WTC11 (cell line): ENCODE measurements around the gene MCOLN3. TPM values are rescaled to one million over a fixed set of nuclear protein-coding genes. Genes with fewer than 3 reads are reported as not detected.
A peak's percentile ranks its signal among the peaks of the same experiment; 100 is the strongest.

Experiments
- ATAC-seq: fragments of 200-7000 bp; cut with Tn5 transposase; 2 replicates; pipeline ENCODE4 v1.10.0; 2021; ENCODE audit warnings: mild to moderate bottlenecking, moderate library complexity
- CTCF ChIA-PET: fragments of 300-600 bp; sonication (Branson Sonifier 250); formaldehyde crosslinking; loops from one replicate; lab custom pipeline; 2021; ENCODE audit warnings: antibody characterized with exemption; lab: Charles Lee
- POLR2A ChIA-PET: fragments of 350-600 bp; sonication (Branson Sonifier 250); formaldehyde crosslinking; loops from one replicate; lab custom pipeline; 2021; ENCODE audit warnings: antibody characterized with exemption; lab: Charles Lee
- DNase-seq: peaks from one replicate; pipeline ENCODE4 v3.0.0; 2021; ENCODE audit warnings: low spot score
- H3K27ac Mint-ChIP-seq: 2 replicates; pipeline ENCODE4 v1.8.0; 2021; ENCODE audit warnings: mixed read lengths
- H3K27me3 Mint-ChIP-seq: 2 replicates; pipeline ENCODE4 v1.8.0; 2021; ENCODE audit warnings: low read depth, mild to moderate bottlenecking, moderate library complexity, mixed read lengths
- H3K36me3 Mint-ChIP-seq: 2 replicates; pipeline ENCODE4 v1.8.0; 2021; ENCODE audit warnings: mixed read lengths
- H3K4me1 Mint-ChIP-seq: 2 replicates; pipeline ENCODE4 v1.8.0; 2022; ENCODE audit warnings: mixed read lengths
- H3K4me3 Mint-ChIP-seq: 2 replicates; pipeline ENCODE4 v1.8.0; 2021; ENCODE audit warnings: mild to moderate bottlenecking, moderate library complexity, mixed read lengths
- H3K9me3 Mint-ChIP-seq: 2 replicates; pipeline ENCODE4 v1.8.0; 2021; ENCODE audit warnings: mixed read lengths
- CBFB ChIP-seq: sonication (generic); formaldehyde crosslinking; IDR thresholded peaks from 2 replicates; pipeline ENCODE4 v1.8.1; 2022; ENCODE audit warnings: mild to moderate bottlenecking, low read depth, missing genetic modification reagents
- CREB1 ChIP-seq: sonication (generic); formaldehyde crosslinking; IDR thresholded peaks from 2 replicates; pipeline ENCODE4 v1.8.0; 2023; ENCODE audit warnings: mild to moderate bottlenecking, missing genetic modification reagents
- ELF4 ChIP-seq: sonication (generic); formaldehyde crosslinking; IDR thresholded peaks from 2 replicates; pipeline ENCODE4 v1.8.1; 2022; ENCODE audit warnings: low read depth, mild to moderate bottlenecking, moderate library complexity, missing genetic modification reagents
- EMX1 ChIP-seq: fragments of 250-450 bp; sonication (Bioruptor Pico); IDR thresholded peaks from 2 replicates; pipeline ENCODE4 v1.8.0; 2021; ENCODE audit warnings: mild to moderate bottlenecking
- ESRRA ChIP-seq: sonication (generic); formaldehyde crosslinking; IDR thresholded peaks from 2 replicates; pipeline ENCODE4 v1.8.1; 2022; ENCODE audit warnings: mild to moderate bottlenecking, missing genetic modification reagents, borderline replicate concordance
- ETV6 ChIP-seq: sonication (generic); formaldehyde crosslinking; IDR thresholded peaks from 2 replicates; pipeline ENCODE4 v1.8.1; 2022; ENCODE audit warnings: mild to moderate bottlenecking, missing genetic modification reagents
- FOXJ3 ChIP-seq: sonication (generic); formaldehyde crosslinking; IDR thresholded peaks from 2 replicates; pipeline ENCODE4 v1.9.0; 2021; ENCODE audit warnings: missing genetic modification reagents, mild to moderate bottlenecking, borderline replicate concordance
- NR3C1 ChIP-seq: sonication (generic); formaldehyde crosslinking; conservative IDR thresholded peaks from 2 replicates; pipeline ENCODE4 v1.8.1; 2023; ENCODE audit warnings: low read depth, mild to moderate bottlenecking, missing genetic modification reagents
- RORB ChIP-seq: fragments of 250-450 bp; sonication (Bioruptor Pico); IDR thresholded peaks from 2 replicates; pipeline ENCODE4 v1.9.0; 2021; ENCODE audit warnings: mild to moderate bottlenecking
- SOX15 ChIP-seq: fragments of 250-450 bp; sonication (Bioruptor Pico); IDR thresholded peaks from 2 replicates; pipeline ENCODE4 v1.9.0; 2021; ENCODE audit warnings: mild to moderate bottlenecking
- ZBTB21 ChIP-seq: sonication (generic); formaldehyde crosslinking; IDR thresholded peaks from 2 replicates; pipeline ENCODE4 v1.8.1; 2023; ENCODE audit warnings: mild to moderate bottlenecking, missing genetic modification reagents, borderline replicate concordance
- ZNF121 ChIP-seq: sonication (generic); formaldehyde crosslinking; IDR thresholded peaks from 2 replicates; pipeline ENCODE4 v1.8.0; 2023; ENCODE audit warnings: missing genetic modification reagents
- ZNF263 ChIP-seq: sonication (generic); formaldehyde crosslinking; IDR thresholded peaks from 2 replicates; pipeline ENCODE4 v1.8.1; 2022; ENCODE audit warnings: low read depth, mild to moderate bottlenecking, moderate library complexity, missing genetic modification reagents
- ZNF317 ChIP-seq: sonication (generic); formaldehyde crosslinking; IDR thresholded peaks from 2 replicates; pipeline ENCODE4 v1.8.1; 2023; ENCODE audit warnings: low read depth, mild to moderate bottlenecking, moderate library complexity, missing genetic modification reagents, borderline replicate concordance
- ZNF416 ChIP-seq: fragments of 250-450 bp; sonication (Bioruptor Pico); IDR thresholded peaks from 2 replicates; pipeline ENCODE4 v1.9.0; 2021; ENCODE audit warnings: mild to moderate bottlenecking, inconsistent platforms
- ZNF423 ChIP-seq: fragments of 250-450 bp; sonication (Bioruptor Pico); IDR thresholded peaks from 2 replicates; pipeline ENCODE4 v2.1.2; 2022; ENCODE audit warnings: mild to moderate bottlenecking, moderate library complexity
- ZNF671 ChIP-seq: fragments of 250-450 bp; sonication (Bioruptor Pico); IDR thresholded peaks from 2 replicates; pipeline ENCODE4 v1.8.0; 2021; ENCODE audit warnings: mild to moderate bottlenecking
- total RNA-seq: library from RNA; stranded (reverse); gene quantifications from 3 replicates; pipeline ENCODE4 v1.2.3, GENCODE V29; 2021
- TF ChIP-seq, protein P1 (sequence below): fragments of 250-450 bp; sonication (Bioruptor Pico); IDR thresholded peaks from 2 replicates; pipeline ENCODE4 v1.9.0; 2021; ENCODE audit warnings: mild to moderate bottlenecking
- TF ChIP-seq, protein P2 (sequence below): sonication (generic); formaldehyde crosslinking; IDR thresholded peaks from 2 replicates; pipeline ENCODE4 v1.8.1; 2023; ENCODE audit warnings: mild to moderate bottlenecking, missing genetic modification reagents, moderate library complexity
- TF ChIP-seq, protein P3 (sequence below): fragments of 250-450 bp; sonication (Bioruptor Pico); IDR thresholded peaks from 2 replicates; pipeline ENCODE4 v2.1.2; 2022; ENCODE audit warnings: mild to moderate bottlenecking, moderate library complexity
- TF ChIP-seq, protein P4 (sequence below): sonication (generic); formaldehyde crosslinking; IDR thresholded peaks from 2 replicates; pipeline ENCODE4 v1.8.1; 2023; ENCODE audit warnings: mild to moderate bottlenecking, missing genetic modification reagents
- TF ChIP-seq, protein P5 (sequence below): sonication (generic); formaldehyde crosslinking; IDR thresholded peaks from 2 replicates; pipeline ENCODE4 v1.8.1; 2023; ENCODE audit warnings: mild to moderate bottlenecking, missing genetic modification reagents, moderate library complexity
- TF ChIP-seq, protein P6 (sequence below): sonication (generic); formaldehyde crosslinking; IDR thresholded peaks from 2 replicates; pipeline ENCODE4 v1.8.1; 2022; ENCODE audit warnings: low read depth, missing genetic modification reagents, borderline replicate concordance

MCOLN3 gene
- total RNA-seq, 1 experiment from 2014 or later = 6.4 TPM

DNA sequence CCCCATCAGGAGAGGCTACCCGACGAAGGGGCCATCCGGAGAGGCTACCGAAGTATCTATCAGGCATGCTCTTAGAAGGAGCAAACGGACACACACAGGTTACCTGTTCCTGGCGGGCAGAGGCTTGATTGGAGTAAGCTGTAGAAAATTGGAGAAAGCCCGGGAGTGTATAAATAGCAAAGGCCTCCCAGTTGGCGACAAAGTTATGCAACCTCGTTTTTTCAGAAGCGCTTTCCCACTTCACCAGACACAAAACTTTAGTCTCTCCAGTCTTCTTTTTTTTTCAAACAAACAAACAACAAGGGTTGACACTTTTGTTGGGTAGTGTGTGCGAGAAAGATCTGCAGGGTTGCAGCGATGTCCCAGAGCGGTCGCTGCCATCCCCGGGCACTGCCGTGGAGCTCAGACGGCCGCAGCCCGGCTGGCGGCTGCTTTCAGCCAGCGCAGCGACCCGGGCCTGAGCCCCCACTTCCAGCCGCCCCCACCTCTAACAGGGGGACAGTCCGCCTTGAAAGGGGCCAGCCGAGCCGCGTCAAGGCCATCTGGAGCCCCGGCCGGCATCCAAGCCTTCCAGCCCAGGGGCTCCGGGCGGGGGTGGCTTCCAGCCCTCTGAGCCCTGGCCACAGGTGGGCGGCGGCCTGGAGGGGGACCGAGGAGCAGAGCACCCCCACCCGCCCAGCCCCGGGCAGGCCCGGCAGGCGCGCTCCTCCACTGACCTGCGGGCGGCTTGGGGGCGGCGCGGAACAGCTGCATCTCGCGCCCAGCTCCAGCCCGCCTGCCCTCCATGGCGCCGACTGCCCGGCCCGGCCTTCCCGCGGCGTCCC, 616 bp downstream of the MCOLN3 start:
- TF ChIP-seq CREB1 (no peak), EMX1 (no peak), ZNF121 (CRISPR knock-in tag) (no peak), ZBTB21 (CRISPR knock-in tag) (no peak), FOXJ3 (no peak), ETV6 (CRISPR knock-in tag) (0 out of 2 replicates have a peak, but pooled peaks have one; percentile 33)
- TF ChIP-seq, protein P1, sequence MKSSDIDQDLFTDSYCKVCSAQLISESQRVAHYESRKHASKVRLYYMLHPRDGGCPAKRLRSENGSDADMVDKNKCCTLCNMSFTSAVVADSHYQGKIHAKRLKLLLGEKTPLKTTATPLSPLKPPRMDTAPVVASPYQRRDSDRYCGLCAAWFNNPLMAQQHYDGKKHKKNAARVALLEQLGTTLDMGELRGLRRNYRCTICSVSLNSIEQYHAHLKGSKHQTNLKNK (CRISPR knock-in tag) = no peak
- TF ChIP-seq, all 79 proteins: peak for 1
- ATAC-seq (peak; percentile 67), DNase-seq (peak; percentile 51)
- peaks cover 30% of the 10 kb centered on the region for H3K4me1 Mint-ChIP-seq
- H3K4me3 Mint-ChIP-seq = peak overlapping the region; percentile 68
- CTCF ChIA-PET = interaction anchor here (0.9 to 3.8 kb wide), 7 partner anchors 14 to 212 kb away, joined by 3 to 30 read pairs (median 4); partner anchors contain the start of gene C1orf52
- no peaks in the 10 kb centered on the region for H3K9me3 Mint-ChIP-seq
- H3K36me3 Mint-ChIP-seq = no peaks in the 10 kb centered on the region
- no peak overlapping the region for H3K27ac Mint-ChIP-seq
- POLR2A ChIA-PET = no interaction called here
- peaks cover 57% of the 10 kb centered on the region for H3K27me3 Mint-ChIP-seq

DNA sequence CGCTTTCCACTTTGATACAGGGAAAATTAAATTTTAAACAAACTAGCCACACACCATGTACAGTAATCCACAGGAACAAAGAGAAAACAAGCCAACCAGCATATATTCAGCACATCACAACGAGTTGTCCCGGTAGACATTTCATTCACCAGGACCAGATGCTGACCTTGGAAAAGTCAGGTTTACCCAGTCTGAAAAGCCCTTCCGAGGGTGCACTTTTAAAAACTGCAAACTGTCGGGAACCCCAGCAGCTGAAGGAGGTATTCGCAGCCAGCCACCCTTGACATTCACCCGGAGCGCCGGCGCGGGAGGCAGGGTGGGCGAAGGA, 1.2 kb downstream of the MCOLN3 start:
- H3K27ac Mint-ChIP-seq = no peak overlapping the region
- no peak for TF ChIP-seq ZNF263 (CRISPR knock-in tag)
- TF ChIP-seq, protein P2, sequence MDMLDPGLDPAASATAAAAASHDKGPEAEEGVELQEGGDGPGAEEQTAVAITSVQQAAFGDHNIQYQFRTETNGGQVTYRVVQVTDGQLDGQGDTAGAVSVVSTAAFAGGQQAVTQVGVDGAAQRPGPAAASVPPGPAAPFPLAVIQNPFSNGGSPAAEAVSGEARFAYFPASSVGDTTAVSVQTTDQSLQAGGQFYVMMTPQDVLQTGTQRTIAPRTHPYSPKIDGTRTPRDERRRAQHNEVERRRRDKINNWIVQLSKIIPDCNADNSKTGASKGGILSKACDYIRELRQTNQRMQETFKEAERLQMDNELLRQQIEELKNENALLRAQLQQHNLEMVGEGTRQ (CRISPR knock-in tag) = no peak
- TF ChIP-seq CBFB (CRISPR knock-in tag) = no peak
- no peak for TF ChIP-seq NR3C1
- TF ChIP-seq, protein P3, sequence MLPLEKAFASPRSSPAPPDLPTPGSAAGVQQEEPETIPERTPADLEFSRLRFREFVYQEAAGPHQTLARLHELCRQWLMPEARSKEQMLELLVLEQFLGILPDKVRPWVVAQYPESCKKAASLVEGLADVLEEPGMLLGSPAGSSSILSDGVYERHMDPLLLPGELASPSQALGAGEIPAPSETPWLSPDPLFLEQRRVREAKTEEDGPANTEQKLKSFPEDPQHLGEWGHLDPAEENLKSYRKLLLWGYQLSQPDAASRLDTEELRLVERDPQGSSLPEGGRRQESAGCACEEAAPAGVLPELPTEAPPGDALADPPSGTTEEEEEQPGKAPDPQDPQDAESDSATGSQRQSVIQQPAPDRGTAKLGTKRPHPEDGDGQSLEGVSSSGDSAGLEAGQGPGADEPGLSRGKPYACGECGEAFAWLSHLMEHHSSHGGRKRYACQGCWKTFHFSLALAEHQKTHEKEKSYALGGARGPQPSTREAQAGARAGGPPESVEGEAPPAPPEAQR (CRISPR knock-in tag) = no peak
- TF ChIP-seq ZNF423 (CRISPR knock-in tag) = 0 out of 2 replicates have a peak, but pooled peaks have one; percentile 31
- TF ChIP-seq, protein P4, sequence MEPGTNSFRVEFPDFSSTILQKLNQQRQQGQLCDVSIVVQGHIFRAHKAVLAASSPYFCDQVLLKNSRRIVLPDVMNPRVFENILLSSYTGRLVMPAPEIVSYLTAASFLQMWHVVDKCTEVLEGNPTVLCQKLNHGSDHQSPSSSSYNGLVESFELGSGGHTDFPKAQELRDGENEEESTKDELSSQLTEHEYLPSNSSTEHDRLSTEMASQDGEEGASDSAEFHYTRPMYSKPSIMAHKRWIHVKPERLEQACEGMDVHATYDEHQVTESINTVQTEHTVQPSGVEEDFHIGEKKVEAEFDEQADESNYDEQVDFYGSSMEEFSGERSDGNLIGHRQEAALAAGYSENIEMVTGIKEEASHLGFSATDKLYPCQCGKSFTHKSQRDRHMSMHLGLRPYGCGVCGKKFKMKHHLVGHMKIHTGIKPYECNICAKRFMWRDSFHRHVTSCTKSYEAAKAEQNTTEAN = no peak
- no peak for TF ChIP-seq ZNF416 (CRISPR knock-in tag)
- TF ChIP-seq, all 79 proteins: peak for 1
- Mint-ChIP-seq H3K27me3 (peaks cover 57% of the 10 kb centered on the region), H3K36me3 (no peaks in the 10 kb centered on the region), H3K4me3 (peak overlapping the region; percentile 68), H3K9me3 (no peaks in the 10 kb centered on the region), H3K4me1 (peaks cover 36% of the 10 kb centered on the region)
- ChIA-PET POLR2A (no interaction called here), CTCF (interaction anchor here (0.9 to 3.8 kb wide), 5 partner anchors 22 to 212 kb away, joined by 3 to 30 read pairs (median 4); partner anchors contain the start of gene C1orf52)
- ATAC-seq = no peak
- DNase-seq = no peak

DNA sequence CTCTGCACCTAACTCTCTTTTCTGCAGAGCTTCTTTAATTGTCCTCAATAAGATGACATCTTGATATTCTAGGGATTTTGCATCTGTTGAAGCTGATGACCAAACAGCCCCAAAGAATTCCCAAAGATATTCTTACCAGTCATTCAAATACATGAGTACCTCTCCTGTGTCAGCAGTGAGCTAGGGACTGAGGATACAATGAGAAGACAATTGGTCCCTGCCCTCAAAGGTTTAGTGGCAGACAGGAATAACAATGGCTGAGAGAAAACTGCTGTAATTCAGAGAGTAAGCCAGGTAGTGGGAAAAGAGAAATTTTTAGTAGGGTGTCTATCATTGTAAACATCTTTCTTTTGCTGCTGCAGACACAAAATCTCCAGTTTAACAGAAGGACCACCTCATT, 5.9 kb downstream of the MCOLN3 start:
- CTCF ChIA-PET = interaction anchor here (1.0 to 1.4 kb wide), 3 partner anchors 97 to 217 kb away, joined by 3 to 5 read pairs (median 4); partner anchors contain the start of gene C1orf52
- no peak for TF ChIP-seq ESRRA (CRISPR knock-in tag)
- TF ChIP-seq ZNF671 (CRISPR knock-in tag) = no peak
- TF ChIP-seq, protein P5, sequence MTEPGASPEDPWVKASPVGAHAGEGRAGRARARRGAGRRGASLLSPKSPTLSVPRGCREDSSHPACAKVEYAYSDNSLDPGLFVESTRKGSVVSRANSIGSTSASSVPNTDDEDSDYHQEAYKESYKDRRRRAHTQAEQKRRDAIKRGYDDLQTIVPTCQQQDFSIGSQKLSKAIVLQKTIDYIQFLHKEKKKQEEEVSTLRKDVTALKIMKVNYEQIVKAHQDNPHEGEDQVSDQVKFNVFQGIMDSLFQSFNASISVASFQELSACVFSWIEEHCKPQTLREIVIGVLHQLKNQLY (CRISPR knock-in tag) = no peak
- TF ChIP-seq, protein P6, sequence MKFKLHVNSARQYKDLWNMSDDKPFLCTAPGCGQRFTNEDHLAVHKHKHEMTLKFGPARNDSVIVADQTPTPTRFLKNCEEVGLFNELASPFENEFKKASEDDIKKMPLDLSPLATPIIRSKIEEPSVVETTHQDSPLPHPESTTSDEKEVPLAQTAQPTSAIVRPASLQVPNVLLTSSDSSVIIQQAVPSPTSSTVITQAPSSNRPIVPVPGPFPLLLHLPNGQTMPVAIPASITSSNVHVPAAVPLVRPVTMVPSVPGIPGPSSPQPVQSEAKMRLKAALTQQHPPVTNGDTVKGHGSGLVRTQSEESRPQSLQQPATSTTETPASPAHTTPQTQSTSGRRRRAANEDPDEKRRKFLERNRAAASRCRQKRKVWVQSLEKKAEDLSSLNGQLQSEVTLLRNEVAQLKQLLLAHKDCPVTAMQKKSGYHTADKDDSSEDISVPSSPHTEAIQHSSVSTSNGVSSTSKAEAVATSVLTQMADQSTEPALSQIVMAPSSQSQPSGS (CRISPR knock-in tag) = no peak
- TF ChIP-seq ZNF317 (CRISPR knock-in tag) = no peak
- TF ChIP-seq ZNF423 (CRISPR knock-in tag) = no peak
- no peak for TF ChIP-seq RORB (CRISPR knock-in tag)
- TF ChIP-seq ELF4 (CRISPR knock-in tag) = no peak
- no peak for TF ChIP-seq SOX15 (CRISPR knock-in tag)
- TF ChIP-seq ZBTB21 (CRISPR knock-in tag) = no peak
- Mint-ChIP-seq H3K27ac (no peak overlapping the region), H3K4me1 (peaks cover 19% of the 10 kb centered on the region), H3K9me3 (no peaks in the 10 kb centered on the region), H3K27me3 (peaks cover 31% of the 10 kb centered on the region), H3K36me3 (no peaks in the 10 kb centered on the region), H3K4me3 (no peak overlapping the region)
- POLR2A ChIA-PET = no interaction called here
- peak; percentile 79 for ATAC-seq
- DNase-seq = no peak
